ENCODE data around the gene LIMD2. TPM values are rescaled to one million over a fixed set of nuclear protein-coding genes. Genes with fewer than 3 reads are reported as not detected.
A peak's percentile ranks its signal among the peaks of the same experiment; 100 is the strongest.

LIMD2 gene
- polyA plus RNA-seq, 3 donors, result 315 to 631 (median 334) TPM

GRCh38 chr17:63700528-63701455 is 867 bp upstream of the LIMD2 start:
- H2AFZ ChIP-seq (ENCODE audit: insufficient read depth, low read depth, low read length, poor library complexity, severe bottlenecking), result peak overlapping the region; percentile 70
- peak overlapping the region; percentile 88 to 95 for H3K27ac ChIP-seq (ENCODE audit: low read depth in 1 of 2, low read length in 2 of 2)
- TF ChIP-seq CTCF (IDR thresholded peaks at IDR 0.05), result no peak
- H3K27me3 ChIP-seq (ENCODE audit: control insufficient read depth in 2 of 2, insufficient read depth in 2 of 2, low read length in 2 of 2), result no peaks in the 10 kb centered on the region
- Mint-ChIP-seq H3K27ac (peak overlapping the region; percentile 97 to 99 (median 98)), H3K9me3 (peaks cover 0 to 2% (median 0%) of the 10 kb centered on the region in 7 donors), H3K4me3 (peak overlapping the region; percentile 86 to 97), H3K4me1 (peaks cover 61% of the 10 kb centered on the region), H3K36me3 (peaks cover 43 to 54% of the 10 kb centered on the region in 2 donors), H3K27me3 (ENCODE audit: low read depth in 3 of 3) (no peaks in the 10 kb centered on the region)
- 3% methylated on average over 86 of the region's 88 CpGs for WGBS (ENCODE audit: insufficient coverage)
- peak overlapping the region; percentile 91 for H3K9ac ChIP-seq (ENCODE audit: insufficient read depth, low read length, poor library complexity, severe bottlenecking)
- no peaks in the 10 kb centered on the region for H3K9me3 ChIP-seq (replicated peaks in 1 of 2; ENCODE audit: control insufficient read depth in 1 of 2, insufficient read depth in 1 of 2, low read length in 2 of 2)
- peaks cover 75% of the 10 kb centered on the region for H4K20me1 ChIP-seq (ENCODE audit: insufficient read depth, low read length)
- peak overlapping the region; percentile 36 to 100 (median 50) for H3K4me3 ChIP-seq (replicated peaks in 1 of 3; ENCODE audit: low read depth in 2 of 3, low read length in 3 of 3)
- peaks cover 59 to 70% of the 10 kb centered on the region in 2 donors for H3K4me1 ChIP-seq (ENCODE audit: control insufficient read depth in 1 of 2, insufficient read depth in 2 of 2, low read length in 2 of 2)
- peaks cover 58% of the 10 kb centered on the region for H3K79me2 ChIP-seq (ENCODE audit: insufficient read depth, low read length)
- intact Hi-C loops (cut with micrococcal nuclease), result loop anchor here in 1 of 2 donors (5.0 kb wide), 1 partner anchor 142 kb away; the partner anchor contains the start of gene SMARCD2
- peaks cover 37 to 51% of the 10 kb centered on the region in 2 donors for H3K36me3 ChIP-seq (replicated peaks in 1 of 2; ENCODE audit: control insufficient read depth in 1 of 2, insufficient read depth in 2 of 2, low read length in 2 of 2)
- H3K4me2 ChIP-seq (replicated peaks; ENCODE audit: extremely low read depth, low read length, poor library complexity, severe bottlenecking), result peak overlapping the region; percentile 100
- DNase-seq, result peak in 2 of 3 donors; percentile 24 to 47

GRCh38 chr17:63698886-63699637 is 863 bp downstream of the LIMD2 start:
- H3K9me3 Mint-ChIP-seq, result peaks cover 0 to 2% (median 0%) of the 10 kb centered on the region in 7 donors
- 0% methylated on average over 28 of the region's 45 CpGs for WGBS (ENCODE audit: insufficient coverage)
- peaks cover 70 to 82% of the 10 kb centered on the region in 2 donors for H3K4me1 ChIP-seq (ENCODE audit: control insufficient read depth in 1 of 2, insufficient read depth in 2 of 2, low read length in 2 of 2)
- peak overlapping the region; percentile 100 for H3K4me2 ChIP-seq (replicated peaks; ENCODE audit: extremely low read depth, low read length, poor library complexity, severe bottlenecking)
- peaks cover 38 to 52% of the 10 kb centered on the region in 2 donors for H3K36me3 ChIP-seq (replicated peaks in 1 of 2; ENCODE audit: control insufficient read depth in 1 of 2, insufficient read depth in 2 of 2, low read length in 2 of 2)
- H3K27ac Mint-ChIP-seq, result peak overlapping the region; percentile 65 to 95 (median 86)
- peak overlapping the region; percentile 70 to 85 for H3K27ac ChIP-seq (ENCODE audit: low read depth in 1 of 2, low read length in 2 of 2)
- peak; percentile 76 to 86 (median 81) for DNase-seq
- intact Hi-C loops (cut with micrococcal nuclease), result loop anchor here (5.0 to 10.0 kb wide), 8 partner anchors 43 to 144 kb away; partner anchors contain the start of genes CCDC47 (in 2 of the 2), DDX42 (in 2 of the 2), DCAF7 (in 1 of the 2) and FTSJ3 (in 1 of the 2)
- H3K4me3 ChIP-seq (replicated peaks in 1 of 3; ENCODE audit: low read depth in 2 of 3, low read length in 3 of 3), result peak overlapping the region; percentile 74 to 100 (median 92)
- H3K9ac ChIP-seq (ENCODE audit: insufficient read depth, low read length, poor library complexity, severe bottlenecking), result peak overlapping the region; percentile 91
- H3K4me3 Mint-ChIP-seq, result peak overlapping the region; percentile 95 to 97
- peak overlapping the region; percentile 13 for H2AFZ ChIP-seq (ENCODE audit: insufficient read depth, low read depth, low read length, poor library complexity, severe bottlenecking)
- TF ChIP-seq CTCF (IDR thresholded peaks at IDR 0.05), result no peak
- peaks cover 58% of the 10 kb centered on the region for H3K79me2 ChIP-seq (ENCODE audit: insufficient read depth, low read length)
- no peaks in the 10 kb centered on the region for H3K9me3 ChIP-seq (replicated peaks in 1 of 2; ENCODE audit: control insufficient read depth in 1 of 2, insufficient read depth in 1 of 2, low read length in 2 of 2)
- peaks cover 75% of the 10 kb centered on the region for H4K20me1 ChIP-seq (ENCODE audit: insufficient read depth, low read length)
- no peaks in the 10 kb centered on the region for H3K27me3 ChIP-seq (ENCODE audit: control insufficient read depth in 2 of 2, insufficient read depth in 2 of 2, low read length in 2 of 2)
- peaks cover 0 to 3% (median 0%) of the 10 kb centered on the region in 3 donors for H3K27me3 Mint-ChIP-seq (ENCODE audit: low read depth in 3 of 3)
- H3K4me1 Mint-ChIP-seq, result peaks cover 69% of the 10 kb centered on the region
- peaks cover 38 to 55% of the 10 kb centered on the region in 2 donors for H3K36me3 Mint-ChIP-seq
